ENCODE measurements around the gene RALGPS2. TPM values are rescaled to one million over a fixed set of nuclear protein-coding genes. Genes with fewer than 3 reads are reported as not detected.
A peak's percentile ranks its signal among the peaks of the same experiment; 100 is the strongest.

The RALGPS2 gene
- total and polyA plus RNA-seq, 2 experiments from 2014 or later, result 8.1 to 31.2 TPM

DNA sequence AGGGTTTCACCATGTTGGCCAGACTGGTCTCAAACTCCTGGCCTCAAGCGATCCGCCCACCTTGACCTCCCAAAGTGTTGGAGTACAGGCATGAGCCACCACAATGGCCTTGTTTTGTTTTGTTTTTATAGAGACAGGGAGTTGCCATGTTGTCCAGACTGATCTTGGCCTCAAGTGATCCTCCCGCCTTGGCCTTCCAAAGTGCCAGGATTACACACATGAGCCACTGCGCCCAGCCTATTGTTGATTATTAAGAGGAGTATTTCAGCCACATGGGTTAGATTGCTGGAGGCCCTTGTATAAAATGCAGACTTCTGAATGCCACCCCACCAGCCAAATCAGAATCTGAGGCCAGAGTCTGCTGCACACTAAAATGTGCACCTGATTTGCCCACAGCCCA lies 203.0 kb downstream of the RALGPS2 start (continued):
- TF ChIP-seq ZNF331 (CRISPR knock-in tag; IDR thresholded peaks at IDR 0.05; ENCODE audit: low read depth), result no peak
- TF ChIP-seq, protein P1, sequence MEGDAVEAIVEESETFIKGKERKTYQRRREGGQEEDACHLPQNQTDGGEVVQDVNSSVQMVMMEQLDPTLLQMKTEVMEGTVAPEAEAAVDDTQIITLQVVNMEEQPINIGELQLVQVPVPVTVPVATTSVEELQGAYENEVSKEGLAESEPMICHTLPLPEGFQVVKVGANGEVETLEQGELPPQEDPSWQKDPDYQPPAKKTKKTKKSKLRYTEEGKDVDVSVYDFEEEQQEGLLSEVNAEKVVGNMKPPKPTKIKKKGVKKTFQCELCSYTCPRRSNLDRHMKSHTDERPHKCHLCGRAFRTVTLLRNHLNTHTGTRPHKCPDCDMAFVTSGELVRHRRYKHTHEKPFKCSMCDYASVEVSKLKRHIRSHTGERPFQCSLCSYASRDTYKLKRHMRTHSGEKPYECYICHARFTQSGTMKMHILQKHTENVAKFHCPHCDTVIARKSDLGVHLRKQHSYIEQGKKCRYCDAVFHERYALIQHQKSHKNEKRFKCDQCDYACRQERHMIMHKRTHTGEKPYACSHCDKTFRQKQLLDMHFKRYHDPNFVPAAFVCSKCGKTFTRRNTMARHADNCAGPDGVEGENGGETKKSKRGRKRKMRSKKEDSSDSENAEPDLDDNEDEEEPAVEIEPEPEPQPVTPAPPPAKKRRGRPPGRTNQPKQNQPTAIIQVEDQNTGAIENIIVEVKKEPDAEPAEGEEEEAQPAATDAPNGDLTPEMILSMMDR (conservative IDR thresholded peaks at IDR 0.05; ENCODE audit: low read depth in 2 of 2), result no peak
- no peak for TF ChIP-seq EZH2phosphoT487 (IDR thresholded peaks at IDR 0.05; ENCODE audit: unreplicated experiment)
- TF ChIP-seq, protein P2, sequence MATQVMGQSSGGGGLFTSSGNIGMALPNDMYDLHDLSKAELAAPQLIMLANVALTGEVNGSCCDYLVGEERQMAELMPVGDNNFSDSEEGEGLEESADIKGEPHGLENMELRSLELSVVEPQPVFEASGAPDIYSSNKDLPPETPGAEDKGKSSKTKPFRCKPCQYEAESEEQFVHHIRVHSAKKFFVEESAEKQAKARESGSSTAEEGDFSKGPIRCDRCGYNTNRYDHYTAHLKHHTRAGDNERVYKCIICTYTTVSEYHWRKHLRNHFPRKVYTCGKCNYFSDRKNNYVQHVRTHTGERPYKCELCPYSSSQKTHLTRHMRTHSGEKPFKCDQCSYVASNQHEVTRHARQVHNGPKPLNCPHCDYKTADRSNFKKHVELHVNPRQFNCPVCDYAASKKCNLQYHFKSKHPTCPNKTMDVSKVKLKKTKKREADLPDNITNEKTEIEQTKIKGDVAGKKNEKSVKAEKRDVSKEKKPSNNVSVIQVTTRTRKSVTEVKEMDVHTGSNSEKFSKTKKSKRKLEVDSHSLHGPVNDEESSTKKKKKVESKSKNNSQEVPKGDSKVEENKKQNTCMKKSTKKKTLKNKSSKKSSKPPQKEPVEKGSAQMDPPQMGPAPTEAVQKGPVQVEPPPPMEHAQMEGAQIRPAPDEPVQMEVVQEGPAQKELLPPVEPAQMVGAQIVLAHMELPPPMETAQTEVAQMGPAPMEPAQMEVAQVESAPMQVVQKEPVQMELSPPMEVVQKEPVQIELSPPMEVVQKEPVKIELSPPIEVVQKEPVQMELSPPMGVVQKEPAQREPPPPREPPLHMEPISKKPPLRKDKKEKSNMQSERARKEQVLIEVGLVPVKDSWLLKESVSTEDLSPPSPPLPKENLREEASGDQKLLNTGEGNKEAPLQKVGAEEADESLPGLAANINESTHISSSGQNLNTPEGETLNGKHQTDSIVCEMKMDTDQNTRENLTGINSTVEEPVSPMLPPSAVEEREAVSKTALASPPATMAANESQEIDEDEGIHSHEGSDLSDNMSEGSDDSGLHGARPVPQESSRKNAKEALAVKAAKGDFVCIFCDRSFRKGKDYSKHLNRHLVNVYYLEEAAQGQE (IDR thresholded peaks at IDR 0.05; ENCODE audit: unreplicated experiment), result no peak

DNA sequence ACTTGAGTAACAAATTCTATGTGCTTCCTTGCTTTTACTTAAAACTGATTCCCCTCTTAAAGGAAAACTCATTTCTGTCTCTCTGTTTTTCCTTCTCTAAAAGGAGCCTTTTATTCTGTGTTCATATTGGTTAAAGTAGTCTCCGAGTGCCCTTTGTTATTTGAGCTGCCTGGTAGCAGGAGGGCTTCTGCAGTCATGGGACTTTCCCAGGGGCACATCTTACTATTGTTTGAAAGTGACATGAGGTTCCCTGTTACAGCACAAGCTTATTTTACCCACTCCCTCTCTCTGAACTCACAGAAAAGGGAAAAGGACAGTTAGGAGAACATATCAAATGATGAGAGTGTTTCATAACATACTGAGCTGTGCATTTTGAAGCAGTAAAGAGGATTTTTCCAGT lies 203.9 kb downstream of the RALGPS2 start:
- Histone ChIP-seq H2AFZ (no peak overlapping the region), H4K20me1 (replicated peaks; ENCODE audit: insufficient read depth) (no peaks in the 10 kb centered on the region), H3K27ac (ENCODE audit: low read depth) (peak overlapping the region; percentile 33; the same call in 1 of the 2 replicates), H3K4me3 (no peak overlapping the region), H3K9me2 (ENCODE audit: insufficient read depth) (no peaks in the 10 kb centered on the region; the same call in 1 of the 2 replicates), H3K4me2 (peak overlapping the region; percentile 24), H3K36me3 (ENCODE audit: insufficient read depth) (no peaks in the 10 kb centered on the region), H3K4me1 (ENCODE audit: insufficient read depth) (peaks cover 17% of the 10 kb centered on the region), H3K79me2 (replicated peaks; ENCODE audit: insufficient read depth) (no peaks in the 10 kb centered on the region), H3F3A (replicated peaks; ENCODE audit: low read depth) (no peaks in the 10 kb centered on the region), H3K27me3 (ENCODE audit: insufficient read depth) (no peaks in the 10 kb centered on the region)
- peak overlapping the region; percentile 76 for H3K27ac Mint-ChIP-seq
- TF ChIP-seq POLR2AphosphoS5 (IDR thresholded peaks at IDR 0.05; ENCODE audit: low read depth), result no peak
- DNase-seq (ENCODE audit: low spot score) (peak; percentile 63), ATAC-seq (peak; percentile 91)
- no peak overlapping the region for H3K4me3 Mint-ChIP-seq
- peaks cover 8% of the 10 kb centered on the region for H3K27me3 Mint-ChIP-seq (ENCODE audit: insufficient read depth, low read depth, poor library complexity)
- peaks cover 30% of the 10 kb centered on the region for H3K4me1 Mint-ChIP-seq
- no peaks in the 10 kb centered on the region for H3K36me3 Mint-ChIP-seq (ENCODE audit: low read depth)
- no peaks in the 10 kb centered on the region for H3K9me3 Mint-ChIP-seq

DNA sequence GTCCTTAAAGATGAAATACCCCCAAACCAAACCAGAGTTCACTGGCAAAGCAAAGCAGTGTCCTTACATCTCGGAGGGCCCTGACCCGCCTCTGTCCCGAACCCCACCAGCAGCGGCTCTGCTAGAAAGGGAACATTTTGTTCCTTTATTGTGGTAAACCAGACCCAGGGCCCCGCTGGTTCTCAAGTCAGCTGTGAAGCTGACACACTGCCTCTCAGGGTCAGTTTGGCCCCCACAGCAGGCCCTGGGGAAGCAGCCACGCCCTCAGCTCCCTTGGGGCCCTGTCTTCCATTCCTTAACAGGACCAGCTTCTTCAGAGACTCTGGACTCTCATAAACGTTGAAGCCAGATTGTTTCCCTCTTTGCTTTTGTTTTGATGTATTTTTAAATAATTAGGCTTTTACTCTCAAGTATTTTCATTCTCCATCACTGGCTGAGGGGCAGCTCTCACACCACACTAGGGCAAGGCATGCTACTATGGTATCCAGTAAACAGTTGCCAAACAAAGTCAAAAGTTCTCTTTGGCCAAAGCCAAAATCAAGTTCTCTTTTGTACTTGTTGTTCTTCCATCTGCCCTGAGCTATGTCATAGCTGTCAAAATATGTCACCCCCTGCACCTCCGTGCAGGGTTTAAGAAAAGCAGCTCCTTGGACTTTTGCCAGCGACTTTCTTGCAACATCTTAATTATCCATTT lies 207.0 kb downstream of the RALGPS2 start:
- Mint-ChIP-seq H3K9me3 (no peaks in the 10 kb centered on the region), H3K4me1 (peaks cover 30% of the 10 kb centered on the region), H3K27ac (no peak overlapping the region), H3K27me3 (ENCODE audit: insufficient read depth, low read depth, poor library complexity) (peaks cover 8% of the 10 kb centered on the region), H3K4me3 (no peak overlapping the region), H3K36me3 (ENCODE audit: low read depth) (no peaks in the 10 kb centered on the region)
- Histone ChIP-seq H4K20me1 (replicated peaks; ENCODE audit: insufficient read depth) (no peaks in the 10 kb centered on the region), H3K4me1 (ENCODE audit: insufficient read depth) (peaks cover 17% of the 10 kb centered on the region), H3K79me2 (replicated peaks; ENCODE audit: insufficient read depth) (no peaks in the 10 kb centered on the region), H3K9me2 (ENCODE audit: insufficient read depth) (no peaks in the 10 kb centered on the region; the same call in 1 of the 2 replicates), H3K36me3 (ENCODE audit: insufficient read depth) (no peaks in the 10 kb centered on the region), H3F3A (replicated peaks; ENCODE audit: low read depth) (no peaks in the 10 kb centered on the region), H3K4me2 (no peak overlapping the region), H3K4me3 (no peak overlapping the region), H3K27ac (ENCODE audit: low read depth) (no peak overlapping the region), H2AFZ (no peak overlapping the region), H3K27me3 (ENCODE audit: insufficient read depth) (no peaks in the 10 kb centered on the region)
- TF ChIP-seq EZH2phosphoT487 (IDR thresholded peaks at IDR 0.05; ENCODE audit: unreplicated experiment) (no peak), JUNB (IDR thresholded peaks at IDR 0.05; ENCODE audit: unreplicated experiment) (no peak), NANOG (IDR thresholded peaks at IDR 0.05; ENCODE audit: borderline replicate concordance) (no peak)
- ATAC-seq (peak; percentile 55), DNase-seq (ENCODE audit: low spot score) (no peak)

Measured in GM23338 (cell line).